Vagina (tissue), 2 donors: ENCODE measurements around the gene ZP2. TPM values are rescaled to one million over a fixed set of nuclear protein-coding genes. Genes with fewer than 3 reads are reported as not detected.
"Not testable (repeated sequence)": the region's sequence is repeated elsewhere in the genome, so short reads cannot be mapped to it uniquely, and the experiment has no call there.

Source experiments
- DNase-seq, 2 donors: peaks; one replicate each; pipeline ENCODE4 v3.0.0-alpha.2; 2017; ENCODE audit errors: extremely low spot score in 2 of 2
- H3K27ac ChIP-seq: fragments of 200-600 bp; sonication (generic); one replicate; pipeline ENCODE4 v1.5.1; 2019
- H3K27me3 ChIP-seq: fragments of 200-600 bp; sonication (generic); one replicate; pipeline ENCODE4 v1.5.1; 2019
- H3K36me3 ChIP-seq, 2 donors: fragments of 200-600 bp; sonication (generic); one replicate each; pipeline ENCODE4 v1.5.1; 2017 to 2019
- H3K4me1 ChIP-seq: fragments of 200-600 bp; sonication (generic); one replicate; pipeline ENCODE4 v1.5.1; 2019
- H3K4me3 ChIP-seq, 2 donors: fragments of 200-600 bp; sonication (generic); 1 replicate in 1 of 2; 2 replicates in 1 of 2; pipeline ENCODE4 v1.5.1; 2016 to 2019
- H3K9me3 ChIP-seq: fragments of 200-600 bp; sonication (generic); one replicate; pipeline ENCODE4 v1.5.1; 2019
- CTCF ChIP-seq, 3 experiments: fragments of 450-650 bp in 2 of 3; fragments of 200-600 bp in 1 of 3; sonication (generic) in 1 of 3; IDR thresholded peaks; one replicate each; pipeline ENCODE4 v1.5.1; 2017 to 2019; ENCODE audit warnings: antibody characterized with exemption in 3 of 3, mild to moderate bottlenecking in 2 of 3, moderate library complexity in 2 of 3
- POLR2A ChIP-seq, 2 donors: fragments of 450-650 bp; IDR thresholded peaks; one replicate each; pipeline ENCODE4 v1.6.1; 2017; ENCODE audit warnings: antibody characterized with exemption in 2 of 2, mild to moderate bottlenecking in 2 of 2, moderate library complexity in 2 of 2
- POLR2AphosphoS5 ChIP-seq, 2 donors: sonication (generic); formaldehyde crosslinking; IDR thresholded peaks; one replicate each; pipeline ENCODE4 v1.9.0; 2017; ENCODE audit warnings: antibody characterized with exemption in 2 of 2, mild to moderate bottlenecking in 2 of 2, low read depth in 1 of 2; ENCODE audit not compliant: insufficient read depth in 1 of 2
- intact Hi-C: fragments of 100-400 bp; cut with DNase I; formaldehyde crosslinking; loops from one replicate; pipeline ENCODE4 v1.15.1; 2023
- total RNA-seq: library from RNA; depleted of rRNA; stranded (reverse); fragments of >200 nt; gene quantifications from one replicate; pipeline ENCODE4 v1.2.3, GENCODE V29; 2016

ZP2 gene
- total RNA-seq, 1 donor from 2014 or later = not detected

DNA sequence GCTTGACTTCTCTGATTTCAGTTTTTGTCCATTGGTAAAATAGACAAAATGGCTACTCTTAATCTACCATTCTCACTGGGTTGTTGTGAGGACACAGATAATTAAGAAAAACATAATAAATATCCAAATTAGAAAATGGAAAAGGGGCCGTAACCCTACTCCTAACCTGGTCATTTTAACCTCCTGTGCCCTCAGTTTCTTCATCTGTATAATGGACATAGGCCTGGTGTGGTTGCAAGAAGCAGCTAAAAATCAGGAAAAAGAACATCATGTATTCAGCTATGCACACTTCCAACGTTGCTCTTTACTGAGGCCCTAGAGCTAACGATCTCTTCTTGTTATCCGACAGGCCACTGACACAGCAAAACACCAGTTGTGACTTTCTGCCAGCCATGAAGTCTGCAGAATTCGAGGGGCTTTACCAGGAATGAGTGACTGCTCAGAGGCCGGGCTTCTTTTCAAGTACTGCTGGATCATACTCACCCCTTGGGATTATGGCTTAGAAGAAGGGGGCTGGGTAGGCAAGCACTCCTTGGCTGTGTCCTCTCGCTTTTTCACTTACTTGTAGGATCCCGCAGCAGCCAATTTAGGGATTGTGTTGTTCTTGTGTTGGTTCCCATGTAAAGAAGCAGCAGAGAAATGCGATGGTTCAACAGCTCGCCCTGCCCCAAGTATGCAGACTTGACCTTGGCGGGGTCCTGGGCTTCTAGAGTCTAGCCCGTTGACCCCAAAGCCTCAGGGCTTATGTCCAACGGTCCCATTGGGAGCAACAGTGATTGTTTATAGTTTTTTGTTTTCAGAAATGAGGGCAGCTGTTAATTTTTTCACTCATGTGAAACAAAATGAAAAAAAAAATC is 32.0 kb downstream of the ZP2 start:
- intact Hi-C loops = no loop called here
- Histone ChIP-seq H3K36me3 (peaks cover 0 to 76% of the 10 kb centered on the region in 2 donors), H3K4me1 (no peaks in the 10 kb centered on the region), H3K9me3 (no peaks in the 10 kb centered on the region), H3K4me3 (no peak overlapping the region), H3K27me3 (no peaks in the 10 kb centered on the region), H3K27ac (no peak overlapping the region)
- DNase-seq = no peak
- TF ChIP-seq POLR2A (IDR thresholded peaks at IDR 0.05) = no peak
- no peak for TF ChIP-seq CTCF (IDR thresholded peaks at IDR 0.05)
- no peak for TF ChIP-seq POLR2AphosphoS5 (IDR thresholded peaks at IDR 0.05; ENCODE audit: insufficient read depth in 1 of 2, low read depth in 1 of 2)

GRCh38 chr16:21175397-21175796 is 36.0 kb downstream of the ZP2 start:
- intact Hi-C loops = no loop called here
- TF ChIP-seq CTCF (IDR thresholded peaks at IDR 0.05) (no peak), POLR2A (IDR thresholded peaks at IDR 0.05) (no peak), POLR2AphosphoS5 (IDR thresholded peaks at IDR 0.05; ENCODE audit: insufficient read depth in 1 of 2, low read depth in 1 of 2) (peak in 1 of 2 donors; percentile 8)
- DNase-seq = no peak
- H3K9me3 ChIP-seq = no peaks in the 10 kb centered on the region
- no peak overlapping the region for H3K4me3 ChIP-seq
- no peaks in the 10 kb centered on the region for H3K4me1 ChIP-seq
- peaks cover 2 to 97% of the 10 kb centered on the region in 2 donors for H3K36me3 ChIP-seq
- H3K27ac ChIP-seq = no peak overlapping the region
- no peaks in the 10 kb centered on the region for H3K27me3 ChIP-seq

- H3K9me3 ChIP-seq = no peaks in the 10 kb centered on the region
- TF ChIP-seq CTCF (IDR thresholded peaks at IDR 0.05) = no peak
- no peak for TF ChIP-seq POLR2AphosphoS5 (IDR thresholded peaks at IDR 0.05; ENCODE audit: insufficient read depth in 1 of 2, low read depth in 1 of 2)
- TF ChIP-seq POLR2A (IDR thresholded peaks at IDR 0.05) = no peak
- no peak for DNase-seq
- peaks cover 5% of the 10 kb centered on the region for H3K4me1 ChIP-seq
- H3K27ac ChIP-seq = no peak overlapping the region
- intact Hi-C loops = no loop called here
- peaks cover 2 to 77% of the 10 kb centered on the region in 2 donors for H3K36me3 ChIP-seq
- no peak overlapping the region for H3K4me3 ChIP-seq
- no peaks in the 10 kb centered on the region for H3K27me3 ChIP-seq
These were observed 38.7 kb downstream of the ZP2 start for GRCh38 chr16:21172650-21173049.

- H3K27me3 ChIP-seq, DNase-seq, intact Hi-C loops, H3K4me1 ChIP-seq, H3K27ac ChIP-seq, H3K4me3 ChIP-seq, H3K9me3 ChIP-seq: not testable (repeated sequence)
- H3K36me3 ChIP-seq = peaks cover 2 to 72% of the 10 kb centered on the region in 2 donors
These were observed 41.3 kb downstream of the ZP2 start for GRCh38 chr16:21170116-21170515.

- Histone ChIP-seq H3K27ac (no peak overlapping the region), H3K27me3 (no peaks in the 10 kb centered on the region), H3K9me3 (no peaks in the 10 kb centered on the region), H3K4me1 (peaks cover 6% of the 10 kb centered on the region), H3K36me3 (peaks cover 2 to 72% of the 10 kb centered on the region in 2 donors), H3K4me3 (no peak overlapping the region)
- DNase-seq = no peak
- intact Hi-C loops = no loop called here
- TF ChIP-seq CTCF (IDR thresholded peaks at IDR 0.05) = no peak
- no peak for TF ChIP-seq POLR2A (IDR thresholded peaks at IDR 0.05)
- TF ChIP-seq POLR2AphosphoS5 (IDR thresholded peaks at IDR 0.05; ENCODE audit: insufficient read depth in 1 of 2, low read depth in 1 of 2) = no peak
These were observed 42.0 kb downstream of the ZP2 start for GRCh38 chr16:21169249-21169981.
